ENCODE measurements around the gene PIM3. TPM values are rescaled to one million over a fixed set of nuclear protein-coding genes. Genes with fewer than 3 reads are reported as not detected.

PIM3 gene
- total and polyA plus RNA-seq, 2 of the 8 experiments (the other 6 are each of a cell fraction or from before 2014, with no cell fraction given): 22.6 to 30.0 TPM

- TF ChIP-seq, protein P1, sequence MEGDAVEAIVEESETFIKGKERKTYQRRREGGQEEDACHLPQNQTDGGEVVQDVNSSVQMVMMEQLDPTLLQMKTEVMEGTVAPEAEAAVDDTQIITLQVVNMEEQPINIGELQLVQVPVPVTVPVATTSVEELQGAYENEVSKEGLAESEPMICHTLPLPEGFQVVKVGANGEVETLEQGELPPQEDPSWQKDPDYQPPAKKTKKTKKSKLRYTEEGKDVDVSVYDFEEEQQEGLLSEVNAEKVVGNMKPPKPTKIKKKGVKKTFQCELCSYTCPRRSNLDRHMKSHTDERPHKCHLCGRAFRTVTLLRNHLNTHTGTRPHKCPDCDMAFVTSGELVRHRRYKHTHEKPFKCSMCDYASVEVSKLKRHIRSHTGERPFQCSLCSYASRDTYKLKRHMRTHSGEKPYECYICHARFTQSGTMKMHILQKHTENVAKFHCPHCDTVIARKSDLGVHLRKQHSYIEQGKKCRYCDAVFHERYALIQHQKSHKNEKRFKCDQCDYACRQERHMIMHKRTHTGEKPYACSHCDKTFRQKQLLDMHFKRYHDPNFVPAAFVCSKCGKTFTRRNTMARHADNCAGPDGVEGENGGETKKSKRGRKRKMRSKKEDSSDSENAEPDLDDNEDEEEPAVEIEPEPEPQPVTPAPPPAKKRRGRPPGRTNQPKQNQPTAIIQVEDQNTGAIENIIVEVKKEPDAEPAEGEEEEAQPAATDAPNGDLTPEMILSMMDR (IDR thresholded peaks at IDR 0.05; ENCODE audit: control extremely low read depth in 1 of 3, insufficient read depth in 1 of 3, low read depth in 1 of 3, low read length in 3 of 3): no peak
- TF ChIP-seq RAD21 (IDR thresholded peaks at IDR 0.05 in 1 of 2, conservative IDR thresholded peaks at IDR 0.05 in 1 of 2; ENCODE audit: low read depth in 2 of 2, low read length in 2 of 2): no peak
Observed at GRCh38 chr22:49949914-49950292, 10.7 kb upstream of the PIM3 start (continued).

Measured in H1 (cell line).